ENCODE data around the gene RASEF.
"Not testable (repeated sequence)": the region's sequence is repeated elsewhere in the genome, so short reads cannot be mapped to it uniquely, and the experiment has no call there.

The RASEF gene

DNA sequence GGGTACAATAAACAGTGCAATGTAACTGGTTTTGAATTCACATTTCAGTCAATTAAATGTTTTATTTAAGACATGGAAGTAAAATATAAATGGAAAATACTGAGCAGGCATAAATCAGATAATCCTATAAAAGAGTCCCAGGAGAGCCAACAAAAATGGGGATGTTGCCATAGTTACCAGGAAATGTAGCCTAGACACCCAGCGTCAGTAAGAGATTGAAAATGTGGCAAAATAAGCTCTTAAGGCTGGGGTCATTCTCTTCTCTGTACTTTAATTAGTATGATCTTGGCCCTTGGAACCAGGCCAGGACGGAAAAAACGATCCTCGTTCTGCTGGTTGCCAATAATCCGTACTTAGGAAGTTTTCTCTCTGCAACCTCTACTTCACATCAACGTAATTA lies 18.9 kb upstream of the RASEF start:
- TF ChIP-seq, protein P1, sequence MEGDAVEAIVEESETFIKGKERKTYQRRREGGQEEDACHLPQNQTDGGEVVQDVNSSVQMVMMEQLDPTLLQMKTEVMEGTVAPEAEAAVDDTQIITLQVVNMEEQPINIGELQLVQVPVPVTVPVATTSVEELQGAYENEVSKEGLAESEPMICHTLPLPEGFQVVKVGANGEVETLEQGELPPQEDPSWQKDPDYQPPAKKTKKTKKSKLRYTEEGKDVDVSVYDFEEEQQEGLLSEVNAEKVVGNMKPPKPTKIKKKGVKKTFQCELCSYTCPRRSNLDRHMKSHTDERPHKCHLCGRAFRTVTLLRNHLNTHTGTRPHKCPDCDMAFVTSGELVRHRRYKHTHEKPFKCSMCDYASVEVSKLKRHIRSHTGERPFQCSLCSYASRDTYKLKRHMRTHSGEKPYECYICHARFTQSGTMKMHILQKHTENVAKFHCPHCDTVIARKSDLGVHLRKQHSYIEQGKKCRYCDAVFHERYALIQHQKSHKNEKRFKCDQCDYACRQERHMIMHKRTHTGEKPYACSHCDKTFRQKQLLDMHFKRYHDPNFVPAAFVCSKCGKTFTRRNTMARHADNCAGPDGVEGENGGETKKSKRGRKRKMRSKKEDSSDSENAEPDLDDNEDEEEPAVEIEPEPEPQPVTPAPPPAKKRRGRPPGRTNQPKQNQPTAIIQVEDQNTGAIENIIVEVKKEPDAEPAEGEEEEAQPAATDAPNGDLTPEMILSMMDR (IDR thresholded peaks at IDR 0.05): no peak
- no peak for TF ChIP-seq ZFX (IDR thresholded peaks at IDR 0.05; ENCODE audit: borderline replicate concordance)
- H3K27ac ChIP-seq: no peak overlapping the region

DNA sequence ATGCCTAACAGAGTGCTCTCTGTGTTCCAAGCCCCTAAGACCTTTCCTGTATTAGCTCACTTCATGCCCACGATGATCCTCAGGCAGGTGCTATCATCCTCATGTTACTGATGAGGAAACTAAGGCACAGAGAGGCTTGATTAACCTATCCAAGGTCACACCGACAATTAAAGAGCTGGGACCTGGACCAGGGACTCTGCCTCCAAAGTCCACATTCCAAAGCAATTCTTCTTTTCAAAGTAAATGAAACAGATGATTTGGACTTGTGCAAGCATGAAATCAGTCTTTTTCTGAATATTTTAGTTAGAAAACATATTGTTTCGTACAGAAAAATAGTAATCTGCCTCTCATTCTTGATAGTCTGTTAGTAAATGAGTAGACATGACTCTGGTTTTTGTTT lies 18.1 kb upstream of the RASEF start:
- no peak overlapping the region for H3K27ac ChIP-seq
- TF ChIP-seq, protein P1 (IDR thresholded peaks at IDR 0.05): no peak
- no peak for TF ChIP-seq ZFX (IDR thresholded peaks at IDR 0.05; ENCODE audit: borderline replicate concordance)

DNA sequence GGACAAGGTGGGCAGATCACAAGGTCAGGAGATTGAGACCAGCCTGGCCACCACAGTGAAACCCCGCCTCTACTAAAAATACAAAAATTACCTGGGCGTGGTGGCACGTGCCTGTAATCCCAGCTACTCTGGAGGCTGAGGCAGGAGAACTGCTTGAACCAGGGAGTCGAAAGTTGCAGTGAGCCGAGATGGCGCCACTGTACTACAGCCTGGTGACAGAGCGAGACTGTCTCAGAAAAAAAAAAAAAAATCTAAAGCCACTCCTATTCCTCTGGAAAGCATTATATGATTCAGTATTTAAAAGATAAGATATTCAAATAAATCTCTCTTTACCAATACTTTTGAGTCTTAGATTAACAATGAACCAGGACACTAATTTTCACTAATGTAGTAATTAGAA lies 13.0 kb upstream of the RASEF start:
- H3K27ac ChIP-seq: not testable (repeated sequence)
- TF ChIP-seq, protein P1 (IDR thresholded peaks at IDR 0.05): 0 out of 2 replicates have a peak, but pooled peaks have one; percentile 8

DNA sequence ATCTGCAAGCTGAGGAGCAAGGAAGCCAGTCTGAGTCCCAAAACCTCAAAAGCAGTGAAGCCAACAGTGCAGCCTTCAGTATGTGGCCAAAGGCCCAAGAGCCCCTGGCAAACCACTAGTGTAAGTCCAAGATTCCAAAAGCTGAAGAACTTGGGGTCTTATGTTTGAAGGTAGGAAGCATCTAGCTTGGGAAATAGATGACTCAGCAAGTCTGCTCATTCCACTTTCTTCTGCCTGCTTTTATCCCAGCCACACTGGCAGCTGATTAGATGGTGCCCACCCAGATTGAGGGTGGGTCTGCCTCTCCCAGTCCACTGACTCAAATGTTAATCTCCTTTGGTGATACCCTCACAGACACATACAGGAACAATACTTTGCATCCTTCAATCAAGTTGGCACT lies 9.6 kb upstream of the RASEF start:
- not testable (repeated sequence) for H3K27ac ChIP-seq

DNA sequence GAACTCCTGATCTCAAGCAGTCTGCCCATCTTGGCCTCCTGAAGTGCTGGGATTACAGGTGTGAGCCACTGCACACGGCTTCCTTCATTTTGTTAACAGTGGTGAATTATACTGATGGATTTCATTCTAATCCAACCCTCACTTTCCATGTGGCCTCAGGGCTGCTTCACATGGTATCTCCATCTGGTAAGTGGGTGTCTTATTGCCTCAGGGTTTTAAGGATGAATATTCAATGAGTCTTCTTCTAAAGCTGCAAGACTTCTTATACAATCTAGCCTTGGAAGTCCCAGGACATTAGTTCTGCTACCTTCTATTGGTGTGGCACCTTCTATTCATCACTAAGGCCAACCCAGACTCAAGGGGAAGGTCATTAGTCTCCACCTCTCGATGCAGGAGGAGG lies 8.7 kb upstream of the RASEF start:
- no peak overlapping the region for H3K27ac ChIP-seq
- no peak for TF ChIP-seq ZFX (IDR thresholded peaks at IDR 0.05; ENCODE audit: borderline replicate concordance)
- TF ChIP-seq, protein P1 (IDR thresholded peaks at IDR 0.05): no peak

DNA sequence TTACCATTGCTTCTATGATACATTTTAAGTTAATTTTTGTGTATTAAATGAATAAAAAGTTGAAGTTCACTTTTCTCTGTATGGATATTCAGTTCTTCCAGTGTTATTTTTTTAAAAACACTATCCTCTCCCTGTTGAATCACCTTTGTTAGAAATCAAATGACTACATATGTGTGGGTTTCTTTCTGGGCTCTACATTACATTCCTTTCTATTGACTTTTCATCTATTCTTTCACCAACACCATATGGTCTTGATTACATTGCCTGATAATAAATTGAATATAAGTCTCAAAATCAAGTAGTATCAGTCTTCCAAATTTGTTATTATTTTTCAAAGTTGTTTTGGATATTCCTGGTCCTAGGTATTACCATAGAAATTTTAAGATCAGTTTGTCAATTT lies 7.3 kb upstream of the RASEF start:
- H3K27ac ChIP-seq: no peak overlapping the region
- TF ChIP-seq, protein P1 (IDR thresholded peaks at IDR 0.05): no peak
- no peak for TF ChIP-seq ZFX (IDR thresholded peaks at IDR 0.05; ENCODE audit: borderline replicate concordance)

DNA sequence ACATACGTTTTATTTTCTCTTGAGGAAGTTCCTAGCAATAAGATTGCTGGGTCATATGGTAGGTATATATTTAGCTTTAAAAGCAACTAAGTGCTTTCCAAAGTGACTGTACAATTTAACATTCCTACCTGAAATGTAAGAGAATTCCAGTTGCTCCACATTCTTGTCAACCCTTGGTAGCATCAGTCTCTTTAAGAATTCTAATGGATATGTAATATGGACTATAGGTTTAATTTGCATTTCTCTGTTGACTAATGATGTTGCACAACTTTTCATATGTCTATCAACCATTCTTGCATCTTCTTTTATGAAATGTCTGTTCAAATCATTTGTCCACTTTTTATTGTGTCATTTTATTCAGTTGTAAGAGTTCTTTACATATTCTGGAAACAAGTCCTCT lies 6.7 kb upstream of the RASEF start:
- TF ChIP-seq, protein P1 (IDR thresholded peaks at IDR 0.05): no peak
- TF ChIP-seq ZFX (IDR thresholded peaks at IDR 0.05; ENCODE audit: borderline replicate concordance): no peak
- no peak overlapping the region for H3K27ac ChIP-seq

DNA sequence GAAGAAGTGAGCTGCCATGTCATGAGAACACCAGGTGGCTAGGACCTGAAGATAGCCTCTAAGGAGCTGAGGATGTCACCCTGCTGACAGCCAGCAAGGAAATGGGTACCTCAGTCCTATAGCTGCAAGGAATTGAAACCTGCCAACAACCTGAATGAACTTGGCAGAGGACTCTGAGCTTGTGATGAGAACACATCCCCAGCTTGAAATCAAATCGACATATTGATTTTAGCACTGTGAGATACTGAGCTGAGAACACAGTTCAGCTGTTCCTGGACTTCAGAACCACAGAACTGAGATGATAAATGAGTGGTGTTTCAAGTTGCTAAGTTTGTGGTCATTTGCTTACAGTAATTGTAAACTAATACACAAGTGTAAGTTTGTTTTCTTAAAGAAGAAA lies 5.5 kb upstream of the RASEF start:
- no peak overlapping the region for H3K27ac ChIP-seq
- no peak for TF ChIP-seq ZFX (IDR thresholded peaks at IDR 0.05; ENCODE audit: borderline replicate concordance)
- TF ChIP-seq, protein P1 (IDR thresholded peaks at IDR 0.05): no peak

All from 22Rv1 (cell line).